Chondrocyte (in vitro differentiated cells): ENCODE measurements around the gene GALNT10. TPM values are rescaled to one million over a fixed set of nuclear protein-coding genes. Genes with fewer than 3 reads are reported as not detected.
A peak's percentile ranks its signal among the peaks of the same experiment; 100 is the strongest.

Experiments used
- DNase-seq: peaks from one replicate; pipeline ENCODE4 v3.0.0; 2021; ENCODE audit warnings: mixed read lengths, low spot score
- H3K27ac Mint-ChIP-seq: one replicate; pipeline ENCODE4 v1.8.0; 2021; ENCODE audit warnings: mild to moderate bottlenecking, moderate library complexity, mixed read lengths; ENCODE audit not compliant: unreplicated experiment
- H3K27me3 Mint-ChIP-seq: 2 replicates; pipeline ENCODE4 v1.8.0; 2021; ENCODE audit warnings: low read depth, mixed read lengths
- H3K36me3 Mint-ChIP-seq: 2 replicates; pipeline ENCODE4 v1.8.0; 2021; ENCODE audit warnings: low read depth, mixed read lengths
- H3K4me1 Mint-ChIP-seq: 2 replicates; pipeline ENCODE4 v1.8.0; 2021; ENCODE audit warnings: low read depth, mild to moderate bottlenecking, mixed read lengths
- H3K4me3 Mint-ChIP-seq: one replicate; pipeline ENCODE4 v1.8.0; 2021; ENCODE audit warnings: mild to moderate bottlenecking, moderate library complexity, mixed read lengths; ENCODE audit not compliant: unreplicated experiment
- H3K9me3 Mint-ChIP-seq: 2 replicates; pipeline ENCODE4 v1.8.0; 2021; ENCODE audit warnings: low read depth, mixed read lengths
- total RNA-seq: library from RNA; stranded (reverse); gene quantifications from 3 replicates; pipeline ENCODE4 v1.2.1, GENCODE V29; 2021
- TF ChIP-seq, protein P1 (sequence below): fragments of 200-600 bp; sonication (generic); IDR thresholded peaks from 2 replicates; pipeline ENCODE4 v1.5.0; 2021; ENCODE audit warnings: antibody characterized with exemption, mild to moderate bottlenecking, moderate library complexity

Gene GALNT10
- total RNA-seq, 1 donor from 2014 or later: 155 TPM

DNA sequence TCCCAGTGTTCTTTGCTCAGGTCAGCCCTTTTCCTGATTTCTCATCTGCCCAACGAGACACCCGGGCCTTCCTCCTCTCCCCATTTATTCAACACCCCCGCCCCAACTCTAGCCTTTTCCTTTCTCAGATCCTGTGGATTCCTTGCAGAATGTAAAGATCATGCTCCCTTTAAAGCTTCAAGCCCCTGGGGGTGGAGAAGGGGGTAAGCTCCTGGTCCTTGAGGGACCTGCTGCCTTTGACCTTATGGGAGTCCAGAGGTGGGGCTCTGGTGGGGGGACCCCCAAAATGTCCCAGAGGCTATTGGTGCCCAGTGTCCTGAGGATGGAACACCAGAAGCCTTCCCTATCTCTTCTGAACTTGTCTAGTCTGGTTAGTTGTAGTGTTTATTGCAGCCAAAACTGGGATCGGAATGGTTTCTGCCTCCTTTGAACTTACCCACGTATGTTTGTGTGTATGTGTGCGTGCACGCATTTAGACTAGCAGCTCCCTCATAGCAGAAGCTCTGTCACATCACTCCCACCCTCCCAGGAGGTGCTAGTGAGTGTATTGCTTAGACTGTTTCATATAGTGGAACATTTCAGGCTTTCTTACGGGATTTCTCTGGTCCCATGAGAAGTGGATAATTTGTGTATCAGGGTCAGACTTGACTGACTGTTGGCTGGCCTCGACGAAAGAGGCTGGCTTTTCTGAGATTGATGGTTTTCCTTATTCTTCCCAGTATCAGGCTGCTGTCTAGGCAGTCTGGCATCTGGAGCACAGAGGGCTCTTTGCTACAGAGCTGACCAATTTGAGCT is 1.1 kb downstream of the GALNT10 start:
- H3K27ac Mint-ChIP-seq: peak overlapping the region; percentile 94
- no peaks in the 10 kb centered on the region for H3K27me3 Mint-ChIP-seq
- DNase-seq: no peak

DNA sequence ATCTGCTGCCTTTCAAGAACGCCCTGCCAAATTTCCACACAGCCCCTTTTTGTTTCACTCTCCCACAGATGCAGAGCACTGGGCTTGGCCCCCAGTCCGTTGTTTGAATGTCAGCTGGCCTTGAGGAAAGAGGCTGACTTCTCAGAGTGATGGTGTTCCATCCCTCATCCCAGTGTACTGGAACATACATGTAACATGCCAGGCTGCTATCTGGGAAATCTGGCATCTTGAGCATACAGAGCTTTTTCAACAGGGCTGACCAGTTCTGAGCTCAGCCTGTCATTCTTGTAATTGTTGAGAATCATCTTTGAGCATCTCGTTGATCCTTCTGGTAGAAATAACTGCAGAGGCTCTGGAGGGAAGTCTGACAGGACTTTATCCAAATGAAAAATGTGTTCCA is 2.8 kb downstream of the GALNT10 start:
- H3K4me1 Mint-ChIP-seq: peaks cover 76% of the 10 kb centered on the region
- H3K27ac Mint-ChIP-seq: peak overlapping the region; percentile 94

More for the DNA sequence above, 1.1 kb downstream of the GALNT10 start:
- TF ChIP-seq, protein P1, sequence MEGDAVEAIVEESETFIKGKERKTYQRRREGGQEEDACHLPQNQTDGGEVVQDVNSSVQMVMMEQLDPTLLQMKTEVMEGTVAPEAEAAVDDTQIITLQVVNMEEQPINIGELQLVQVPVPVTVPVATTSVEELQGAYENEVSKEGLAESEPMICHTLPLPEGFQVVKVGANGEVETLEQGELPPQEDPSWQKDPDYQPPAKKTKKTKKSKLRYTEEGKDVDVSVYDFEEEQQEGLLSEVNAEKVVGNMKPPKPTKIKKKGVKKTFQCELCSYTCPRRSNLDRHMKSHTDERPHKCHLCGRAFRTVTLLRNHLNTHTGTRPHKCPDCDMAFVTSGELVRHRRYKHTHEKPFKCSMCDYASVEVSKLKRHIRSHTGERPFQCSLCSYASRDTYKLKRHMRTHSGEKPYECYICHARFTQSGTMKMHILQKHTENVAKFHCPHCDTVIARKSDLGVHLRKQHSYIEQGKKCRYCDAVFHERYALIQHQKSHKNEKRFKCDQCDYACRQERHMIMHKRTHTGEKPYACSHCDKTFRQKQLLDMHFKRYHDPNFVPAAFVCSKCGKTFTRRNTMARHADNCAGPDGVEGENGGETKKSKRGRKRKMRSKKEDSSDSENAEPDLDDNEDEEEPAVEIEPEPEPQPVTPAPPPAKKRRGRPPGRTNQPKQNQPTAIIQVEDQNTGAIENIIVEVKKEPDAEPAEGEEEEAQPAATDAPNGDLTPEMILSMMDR: peak; percentile 58
- Mint-ChIP-seq H3K4me1 (peaks cover 66% of the 10 kb centered on the region), H3K9me3 (no peaks in the 10 kb centered on the region), H3K36me3 (peaks cover 4% of the 10 kb centered on the region), H3K4me3 (peak overlapping the region; percentile 98)

DNA sequence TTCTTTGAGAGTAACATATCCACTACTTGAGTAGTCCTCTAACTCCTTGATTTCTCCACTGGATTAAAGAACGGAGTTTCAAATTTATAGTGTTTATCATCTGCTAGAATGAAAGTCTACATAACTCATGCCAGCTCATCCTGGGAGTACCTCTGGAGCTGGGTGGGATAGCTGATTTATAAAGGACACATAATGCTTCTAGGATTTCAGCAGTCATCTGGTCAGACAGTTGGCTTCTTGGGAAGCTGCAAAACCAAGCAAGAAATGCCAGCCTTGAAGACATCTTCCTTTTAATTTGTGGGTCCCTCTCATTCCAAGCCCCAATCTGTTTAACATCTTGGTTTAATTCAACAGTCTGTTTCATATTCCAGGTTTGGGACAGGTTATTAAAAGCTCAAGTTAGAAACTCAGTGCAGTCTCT is 3.2 kb downstream of the GALNT10 start:
- Mint-ChIP-seq H3K27ac (peak overlapping the region; percentile 94), H3K9me3 (no peaks in the 10 kb centered on the region), H3K36me3 (peaks cover 9% of the 10 kb centered on the region), H3K4me3 (peak overlapping the region; percentile 35), H3K27me3 (no peaks in the 10 kb centered on the region), H3K4me1 (peaks cover 81% of the 10 kb centered on the region)
- DNase-seq: no peak
- TF ChIP-seq, protein P1: no peak

More for the DNA sequence above, 2.8 kb downstream of the GALNT10 start:
- Mint-ChIP-seq H3K4me3 (peak overlapping the region; percentile 98), H3K27me3 (no peaks in the 10 kb centered on the region), H3K9me3 (no peaks in the 10 kb centered on the region), H3K36me3 (peaks cover 7% of the 10 kb centered on the region)
- DNase-seq: no peak
- TF ChIP-seq, protein P1: no peak

DNA sequence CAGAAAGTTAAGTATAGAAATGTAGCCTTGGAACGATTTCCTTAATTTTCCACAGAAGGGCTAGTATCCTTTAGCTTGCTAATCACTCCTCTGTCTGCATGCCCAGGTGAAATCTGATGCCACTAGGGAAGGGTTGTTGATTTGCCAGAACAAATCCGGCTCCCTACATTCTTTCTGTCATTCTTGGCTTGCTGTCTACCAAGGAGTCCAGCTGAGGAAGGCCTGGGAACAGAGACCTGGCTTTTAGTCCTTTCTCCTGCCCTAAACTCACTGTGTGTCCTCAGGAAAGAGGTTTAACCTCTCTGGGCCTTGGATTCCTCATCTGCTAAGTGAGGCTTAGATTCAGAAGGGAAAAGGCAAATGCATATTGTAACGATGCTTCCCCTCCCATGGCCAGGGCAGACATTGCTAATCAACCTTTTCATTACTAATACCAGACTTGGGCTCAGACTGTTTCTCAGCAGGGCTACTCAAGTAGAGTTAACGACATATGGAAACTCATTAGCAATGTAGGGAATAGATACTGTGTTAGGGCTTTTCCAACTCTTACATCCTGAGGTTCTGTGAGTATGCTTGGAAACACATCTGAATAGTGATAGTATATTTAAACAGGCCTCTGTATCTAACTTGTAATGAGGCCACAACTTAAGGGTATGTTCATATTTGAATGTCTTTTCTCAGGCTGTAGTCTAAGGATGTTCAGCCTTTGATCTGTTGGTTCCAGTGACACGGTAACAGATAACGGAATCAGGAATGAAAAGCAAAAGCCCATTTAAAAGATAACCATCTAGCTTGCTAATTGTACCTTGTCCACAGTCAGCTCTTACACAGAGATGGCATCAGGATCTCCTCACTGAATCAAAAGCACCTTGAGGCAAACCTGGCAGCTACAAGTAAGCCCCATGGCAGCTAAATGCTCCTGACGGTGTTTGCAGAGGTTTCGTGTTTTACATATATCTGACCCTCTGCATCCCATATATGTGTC is 4.1 kb downstream of the GALNT10 start:
- H3K4me3 Mint-ChIP-seq: peak overlapping the region; percentile 35
- peaks cover 11% of the 10 kb centered on the region for H3K36me3 Mint-ChIP-seq
- TF ChIP-seq, protein P1: no peak
- no peaks in the 10 kb centered on the region for H3K9me3 Mint-ChIP-seq
- H3K4me1 Mint-ChIP-seq: peaks cover 81% of the 10 kb centered on the region
- H3K27ac Mint-ChIP-seq: peak overlapping the region; percentile 94
- DNase-seq: no peak
- H3K27me3 Mint-ChIP-seq: no peaks in the 10 kb centered on the region

DNA sequence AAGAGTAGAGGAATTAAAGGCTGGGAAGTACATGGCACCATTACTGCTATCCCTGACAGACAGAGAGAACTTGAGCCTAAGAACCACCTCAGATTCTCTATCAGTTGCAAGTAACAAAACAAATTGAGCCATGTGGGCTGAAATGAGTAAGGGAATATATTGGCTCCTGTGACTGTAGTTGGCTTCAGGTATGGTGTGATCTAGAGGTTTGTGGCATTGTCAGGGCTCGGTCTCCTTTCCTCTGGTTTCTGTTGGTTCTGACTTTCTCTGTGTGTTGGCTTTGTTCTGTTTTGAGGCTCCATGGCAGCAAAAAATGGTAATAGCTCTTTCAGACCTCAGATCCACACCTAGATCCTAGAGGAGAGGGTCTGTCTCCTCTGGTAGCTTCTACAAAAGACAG is 5.7 kb downstream of the GALNT10 start:
- DNase-seq: no peak
- H3K27ac Mint-ChIP-seq: peak overlapping the region; percentile 84
- H3K27me3 Mint-ChIP-seq: no peaks in the 10 kb centered on the region
- TF ChIP-seq, protein P1: no peak
- H3K4me1 Mint-ChIP-seq: peaks cover 93% of the 10 kb centered on the region
- H3K4me3 Mint-ChIP-seq: no peak overlapping the region
- H3K36me3 Mint-ChIP-seq: peaks cover 11% of the 10 kb centered on the region
- no peaks in the 10 kb centered on the region for H3K9me3 Mint-ChIP-seq
